HepG2 (cell line): ENCODE measurements around the gene DALRD3. TPM values are rescaled to one million over a fixed set of nuclear protein-coding genes. Genes with fewer than 3 reads are reported as not detected.

Source experiments
- KDM2A ChIP-seq: sonication (generic); formaldehyde crosslinking; IDR thresholded peaks from 2 replicates; pipeline ENCODE4 v1.4.0; 2020; ENCODE audit warnings: low read depth, missing genetic modification reagents, borderline replicate concordance
- PHF21A ChIP-seq: sonication (generic); formaldehyde crosslinking; IDR thresholded peaks from 2 replicates; pipeline ENCODE4 v1.5.0; 2020; ENCODE audit warnings: mild to moderate bottlenecking, missing genetic modification reagents
- SMARCE1 ChIP-seq: fragments of 450-650 bp; IDR thresholded peaks from 2 replicates; pipeline ENCODE4 v1.6.1; 2017; ENCODE audit warnings: borderline replicate concordance
- SP2 ChIP-seq: sonication (generic); formaldehyde crosslinking; IDR thresholded peaks from 2 replicates; pipeline ENCODE4 v1.5.1; 2020; ENCODE audit warnings: mild to moderate bottlenecking, missing genetic modification reagents
- SRSF1 ChIP-seq: fragments of 200-400 bp; formaldehyde crosslinking; optimal IDR thresholded peaks from 2 replicates; pipeline ENCODE3; 2017; ENCODE audit warnings: mild to moderate bottlenecking, low read depth, low read length, moderate library complexity
- ZFY ChIP-seq: sonication (generic); formaldehyde crosslinking; IDR thresholded peaks from 2 replicates; pipeline ENCODE4 v1.4.0; 2020; ENCODE audit warnings: missing genetic modification reagents
- ZKSCAN1 ChIP-seq: fragments of 150-350 bp; IDR thresholded peaks from 2 replicates; pipeline ENCODE4 v1.6.1; 2014; ENCODE audit warnings: low read length
- ZNF747 ChIP-seq: sonication (generic); formaldehyde crosslinking; IDR thresholded peaks from 2 replicates; pipeline ENCODE4 v1.8.1; 2023; ENCODE audit warnings: missing genetic modification reagents, mild to moderate bottlenecking, borderline replicate concordance
- polyA plus RNA-seq, 8 experiments: library from polyadenylated mRNA; depleted of rRNA in 3 of 8; stranded (reverse) in 7 of 8; unstranded in 1 of 8; fragments of >200 nt; fragmentation: Illumina TruSeq in 4 of 8; extraction: Trizol in 4 of 8; gene quantifications; 2 replicates each; pipeline versions ENCODE4 v1.2.1 to v1.2.3, GENCODE V29; 2011 to 2016; ENCODE audit warnings: low read depth in 4 of 8, missing spikeins in 1 of 8, mixed read lengths in 1 of 8; ENCODE audit not compliant: insufficient read depth in 1 of 8
- total RNA-seq, 5 experiments: library from RNA; depleted of rRNA; stranded (reverse); fragments of >200 nt; fragmentation: Illumina TruSeq; extraction: Trizol; gene quantifications; 2 replicates each; pipeline ENCODE4 v1.2.3, GENCODE V29; 2016; ENCODE audit warnings: low read depth in 1 of 5
- TF ChIP-seq, protein P1 (sequence below): sonication (generic); formaldehyde crosslinking; IDR thresholded peaks from 2 replicates; pipeline ENCODE4 v1.4.0; 2020; ENCODE audit warnings: missing genetic modification reagents, borderline replicate concordance
- TF ChIP-seq, protein P2 (sequence below): sonication (generic); formaldehyde crosslinking; IDR thresholded peaks from 2 replicates; pipeline ENCODE4 v1.4.0; 2020; ENCODE audit warnings: missing genetic modification reagents
- TF ChIP-seq, protein P3 (sequence below): sonication (generic); formaldehyde crosslinking; IDR thresholded peaks from 2 replicates; pipeline ENCODE4 v1.5.1; 2020; ENCODE audit warnings: mild to moderate bottlenecking, missing genetic modification reagents, moderate library complexity
- TF ChIP-seq, protein P4 (sequence below): sonication (generic); formaldehyde crosslinking; IDR thresholded peaks from one replicate; pipeline ENCODE4 v1.5.1; 2020; ENCODE audit warnings: mild to moderate bottlenecking, missing genetic modification reagents; ENCODE audit errors: not compliant biosample characterization

DALRD3 gene
- total and polyA plus RNA-seq, 2 of the 13 experiments (the other 11 are each of a cell fraction or from before 2014, with no cell fraction given) = 19.9 to 36.5 TPM

DNA sequence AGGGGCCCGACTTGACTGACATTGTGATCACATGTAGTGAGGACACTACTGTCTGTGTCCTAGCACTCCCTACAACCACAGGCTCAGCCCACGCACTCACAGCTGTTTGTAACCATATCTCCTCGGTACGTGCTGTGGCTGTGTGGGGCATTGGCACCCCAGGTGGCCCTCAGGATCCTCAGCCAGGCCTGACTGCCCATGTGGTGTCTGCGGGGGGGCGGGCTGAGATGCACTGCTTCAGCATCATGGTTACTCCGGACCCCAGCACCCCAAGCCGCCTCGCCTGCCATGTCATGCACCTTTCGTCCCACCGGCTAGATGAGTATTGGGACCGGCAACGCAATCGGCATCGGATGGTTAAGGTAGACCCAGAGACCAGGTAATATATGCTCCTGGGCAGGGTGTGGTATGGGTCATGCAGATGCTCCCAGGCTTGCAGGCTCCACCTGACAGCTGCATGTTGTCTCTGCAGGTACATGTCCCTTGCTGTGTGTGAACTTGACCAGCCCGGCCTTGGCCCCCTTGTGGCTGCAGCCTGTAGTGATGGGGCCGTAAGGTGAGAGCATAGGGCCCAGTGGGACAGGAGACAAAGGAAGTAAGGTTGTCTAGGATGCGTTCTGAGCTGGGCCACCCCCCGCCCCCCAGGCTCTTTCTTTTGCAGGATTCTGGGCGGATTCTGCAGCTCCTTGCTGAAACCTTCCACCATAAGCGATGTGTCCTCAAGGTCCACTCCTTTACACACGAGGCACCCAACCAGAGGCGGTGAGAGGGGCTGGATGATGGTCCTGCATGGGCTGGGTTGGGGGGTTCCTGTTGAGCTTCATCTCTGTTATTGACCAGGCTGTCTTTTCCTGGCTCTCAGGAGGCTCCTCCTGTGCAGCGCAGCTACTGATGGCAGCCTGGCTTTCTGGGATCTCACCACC is 4.4 kb downstream of the DALRD3 start (continued):
- TF ChIP-seq SMARCE1 (no peak), PHF21A (CRISPR knock-in tag) (no peak), ZFY (no peak), SRSF1 (no peak), ZKSCAN1 (no peak), SP2 (no peak), KDM2A (CRISPR knock-in tag) (no peak), ZNF747 (CRISPR knock-in tag) (no peak)
- TF ChIP-seq, protein P1, sequence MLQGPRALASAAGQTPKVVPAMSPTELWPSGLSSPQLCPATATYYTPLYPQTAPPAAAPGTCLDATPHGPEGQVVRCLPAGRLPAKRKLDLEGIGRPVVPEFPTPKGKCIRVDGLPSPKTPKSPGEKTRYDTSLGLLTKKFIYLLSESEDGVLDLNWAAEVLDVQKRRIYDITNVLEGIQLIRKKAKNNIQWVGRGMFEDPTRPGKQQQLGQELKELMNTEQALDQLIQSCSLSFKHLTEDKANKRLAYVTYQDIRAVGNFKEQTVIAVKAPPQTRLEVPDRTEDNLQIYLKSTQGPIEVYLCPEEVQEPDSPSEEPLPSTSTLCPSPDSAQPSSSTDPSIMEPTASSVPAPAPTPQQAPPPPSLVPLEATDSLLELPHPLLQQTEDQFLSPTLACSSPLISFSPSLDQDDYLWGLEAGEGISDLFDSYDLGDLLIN (CRISPR knock-in tag) = no peak
- TF ChIP-seq, protein P2, sequence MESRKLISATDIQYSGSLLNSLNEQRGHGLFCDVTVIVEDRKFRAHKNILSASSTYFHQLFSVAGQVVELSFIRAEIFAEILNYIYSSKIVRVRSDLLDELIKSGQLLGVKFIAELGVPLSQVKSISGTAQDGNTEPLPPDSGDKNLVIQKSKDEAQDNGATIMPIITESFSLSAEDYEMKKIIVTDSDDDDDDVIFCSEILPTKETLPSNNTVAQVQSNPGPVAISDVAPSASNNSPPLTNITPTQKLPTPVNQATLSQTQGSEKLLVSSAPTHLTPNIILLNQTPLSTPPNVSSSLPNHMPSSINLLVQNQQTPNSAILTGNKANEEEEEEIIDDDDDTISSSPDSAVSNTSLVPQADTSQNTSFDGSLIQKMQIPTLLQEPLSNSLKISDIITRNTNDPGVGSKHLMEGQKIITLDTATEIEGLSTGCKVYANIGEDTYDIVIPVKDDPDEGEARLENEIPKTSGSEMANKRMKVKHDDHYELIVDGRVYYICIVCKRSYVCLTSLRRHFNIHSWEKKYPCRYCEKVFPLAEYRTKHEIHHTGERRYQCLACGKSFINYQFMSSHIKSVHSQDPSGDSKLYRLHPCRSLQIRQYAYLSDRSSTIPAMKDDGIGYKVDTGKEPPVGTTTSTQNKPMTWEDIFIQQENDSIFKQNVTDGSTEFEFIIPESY (CRISPR knock-in tag) = peak; percentile 72
- TF ChIP-seq, protein P3, sequence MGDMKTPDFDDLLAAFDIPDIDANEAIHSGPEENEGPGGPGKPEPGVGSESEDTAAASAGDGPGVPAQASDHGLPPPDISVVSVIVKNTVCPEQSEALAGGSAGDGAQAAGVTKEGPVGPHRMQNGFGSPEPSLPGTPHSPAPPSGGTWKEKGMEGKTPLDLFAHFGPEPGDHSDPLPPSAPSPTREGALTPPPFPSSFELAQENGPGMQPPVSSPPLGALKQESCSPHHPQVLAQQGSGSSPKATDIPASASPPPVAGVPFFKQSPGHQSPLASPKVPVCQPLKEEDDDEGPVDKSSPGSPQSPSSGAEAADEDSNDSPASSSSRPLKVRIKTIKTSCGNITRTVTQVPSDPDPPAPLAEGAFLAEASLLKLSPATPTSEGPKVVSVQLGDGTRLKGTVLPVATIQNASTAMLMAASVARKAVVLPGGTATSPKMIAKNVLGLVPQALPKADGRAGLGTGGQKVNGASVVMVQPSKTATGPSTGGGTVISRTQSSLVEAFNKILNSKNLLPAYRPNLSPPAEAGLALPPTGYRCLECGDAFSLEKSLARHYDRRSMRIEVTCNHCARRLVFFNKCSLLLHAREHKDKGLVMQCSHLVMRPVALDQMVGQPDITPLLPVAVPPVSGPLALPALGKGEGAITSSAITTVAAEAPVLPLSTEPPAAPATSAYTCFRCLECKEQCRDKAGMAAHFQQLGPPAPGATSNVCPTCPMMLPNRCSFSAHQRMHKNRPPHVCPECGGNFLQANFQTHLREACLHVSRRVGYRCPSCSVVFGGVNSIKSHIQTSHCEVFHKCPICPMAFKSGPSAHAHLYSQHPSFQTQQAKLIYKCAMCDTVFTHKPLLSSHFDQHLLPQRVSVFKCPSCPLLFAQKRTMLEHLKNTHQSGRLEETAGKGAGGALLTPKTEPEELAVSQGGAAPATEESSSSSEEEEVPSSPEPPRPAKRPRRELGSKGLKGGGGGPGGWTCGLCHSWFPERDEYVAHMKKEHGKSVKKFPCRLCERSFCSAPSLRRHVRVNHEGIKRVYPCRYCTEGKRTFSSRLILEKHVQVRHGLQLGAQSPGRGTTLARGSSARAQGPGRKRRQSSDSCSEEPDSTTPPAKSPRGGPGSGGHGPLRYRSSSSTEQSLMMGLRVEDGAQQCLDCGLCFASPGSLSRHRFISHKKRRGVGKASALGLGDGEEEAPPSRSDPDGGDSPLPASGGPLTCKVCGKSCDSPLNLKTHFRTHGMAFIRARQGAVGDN (CRISPR knock-in tag) = peak; percentile 39; the same call in 1 of the 2 replicates
- TF ChIP-seq, protein P4, sequence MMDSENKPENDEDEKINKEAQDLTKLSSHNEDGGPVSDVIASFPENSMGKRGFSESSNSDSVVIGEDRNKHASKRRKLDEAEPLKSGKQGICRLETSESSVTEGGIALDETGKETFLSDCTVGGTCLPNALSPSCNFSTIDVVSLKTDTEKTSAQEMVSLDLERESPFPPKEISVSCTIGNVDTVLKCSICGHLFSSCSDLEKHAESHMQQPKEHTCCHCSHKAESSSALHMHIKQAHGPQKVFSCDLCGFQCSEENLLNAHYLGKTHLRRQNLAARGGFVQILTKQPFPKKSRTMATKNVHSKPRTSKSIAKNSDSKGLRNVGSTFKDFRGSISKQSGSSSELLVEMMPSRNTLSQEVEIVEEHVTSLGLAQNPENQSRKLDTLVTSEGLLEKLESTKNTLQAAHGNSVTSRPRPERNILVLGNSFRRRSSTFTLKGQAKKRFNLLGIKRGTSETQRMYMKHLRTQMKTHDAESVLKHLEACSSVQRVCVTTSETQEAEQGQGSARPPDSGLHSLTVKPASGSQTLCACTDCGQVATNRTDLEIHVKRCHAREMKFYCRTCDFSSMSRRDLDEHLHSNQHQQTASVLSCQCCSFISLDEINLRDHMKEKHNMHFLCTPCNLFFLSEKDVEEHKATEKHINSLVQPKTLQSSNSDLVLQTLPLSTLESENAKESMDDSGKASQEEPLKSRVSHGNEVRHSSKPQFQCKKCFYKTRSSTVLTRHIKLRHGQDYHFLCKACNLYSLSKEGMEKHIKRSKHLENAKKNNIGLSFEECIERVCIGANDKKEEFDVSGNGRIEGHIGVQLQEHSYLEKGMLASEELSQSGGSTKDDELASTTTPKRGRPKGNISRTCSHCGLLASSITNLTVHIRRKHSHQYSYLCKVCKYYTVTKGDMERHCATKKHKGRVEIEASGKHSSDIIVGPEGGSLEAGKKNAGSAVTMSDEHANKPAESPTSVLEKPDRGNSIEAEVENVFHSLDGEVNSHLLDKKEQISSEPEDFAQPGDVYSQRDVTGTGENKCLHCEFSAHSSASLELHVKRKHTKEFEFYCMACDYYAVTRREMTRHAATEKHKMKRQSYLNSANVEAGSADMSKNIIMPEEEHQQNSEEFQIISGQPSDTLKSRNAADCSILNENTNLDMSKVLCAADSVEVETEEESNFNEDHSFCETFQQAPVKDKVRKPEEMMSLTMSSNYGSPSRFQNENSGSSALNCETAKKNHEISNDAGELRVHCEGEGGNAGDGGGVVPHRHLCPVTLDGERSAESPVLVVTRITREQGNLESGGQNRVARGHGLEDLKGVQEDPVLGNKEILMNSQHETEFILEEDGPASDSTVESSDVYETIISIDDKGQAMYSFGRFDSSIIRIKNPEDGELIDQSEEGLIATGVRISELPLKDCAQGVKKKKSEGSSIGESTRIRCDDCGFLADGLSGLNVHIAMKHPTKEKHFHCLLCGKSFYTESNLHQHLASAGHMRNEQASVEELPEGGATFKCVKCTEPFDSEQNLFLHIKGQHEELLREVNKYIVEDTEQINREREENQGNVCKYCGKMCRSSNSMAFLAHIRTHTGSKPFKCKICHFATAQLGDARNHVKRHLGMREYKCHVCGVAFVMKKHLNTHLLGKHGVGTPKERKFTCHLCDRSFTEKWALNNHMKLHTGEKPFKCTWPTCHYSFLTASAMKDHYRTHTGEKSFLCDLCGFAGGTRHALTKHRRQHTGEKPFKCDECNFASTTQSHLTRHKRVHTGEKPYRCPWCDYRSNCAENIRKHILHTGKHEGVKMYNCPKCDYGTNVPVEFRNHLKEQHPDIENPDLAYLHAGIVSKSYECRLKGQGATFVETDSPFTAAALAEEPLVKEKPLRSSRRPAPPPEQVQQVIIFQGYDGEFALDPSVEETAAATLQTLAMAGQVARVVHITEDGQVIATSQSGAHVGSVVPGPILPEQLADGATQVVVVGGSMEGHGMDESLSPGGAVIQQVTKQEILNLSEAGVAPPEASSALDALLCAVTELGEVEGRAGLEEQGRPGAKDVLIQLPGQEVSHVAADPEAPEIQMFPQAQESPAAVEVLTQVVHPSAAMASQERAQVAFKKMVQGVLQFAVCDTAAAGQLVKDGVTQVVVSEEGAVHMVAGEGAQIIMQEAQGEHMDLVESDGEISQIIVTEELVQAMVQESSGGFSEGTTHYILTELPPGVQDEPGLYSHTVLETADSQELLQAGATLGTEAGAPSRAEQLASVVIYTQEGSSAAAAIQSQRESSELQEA = no peak
